ENCODE measurements around the gene TPPP2. TPM values are rescaled to one million over a fixed set of nuclear protein-coding genes. Genes with fewer than 3 reads are reported as not detected.

Gene TPPP2
- total and polyA plus RNA-seq, 10 of the 15 experiments (the other 5 are each of a cell fraction or from before 2014, with no cell fraction given): not detected

- no peak for TF ChIP-seq RFX5 (IDR thresholded peaks at IDR 0.05; ENCODE audit: low read depth, low read length)
- no peak for TF ChIP-seq IRF5 (IDR thresholded peaks at IDR 0.05; ENCODE audit: borderline replicate concordance)
- no peak for TF ChIP-seq TBL1XR1 (IDR thresholded peaks at IDR 0.05; ENCODE audit: low read depth, low read length)
- no peak for TF ChIP-seq CBX3 (IDR thresholded peaks at IDR 0.05; ENCODE audit: borderline replicate concordance, low read depth)
- TF ChIP-seq ESRRA (IDR thresholded peaks at IDR 0.05; ENCODE audit: low read length): no peak
These were observed 11.8 kb downstream of the TPPP2 start, which contains the start of gene RNASE7 (continued) for GRCh38 chr14:21041676-21042433.

DNA sequence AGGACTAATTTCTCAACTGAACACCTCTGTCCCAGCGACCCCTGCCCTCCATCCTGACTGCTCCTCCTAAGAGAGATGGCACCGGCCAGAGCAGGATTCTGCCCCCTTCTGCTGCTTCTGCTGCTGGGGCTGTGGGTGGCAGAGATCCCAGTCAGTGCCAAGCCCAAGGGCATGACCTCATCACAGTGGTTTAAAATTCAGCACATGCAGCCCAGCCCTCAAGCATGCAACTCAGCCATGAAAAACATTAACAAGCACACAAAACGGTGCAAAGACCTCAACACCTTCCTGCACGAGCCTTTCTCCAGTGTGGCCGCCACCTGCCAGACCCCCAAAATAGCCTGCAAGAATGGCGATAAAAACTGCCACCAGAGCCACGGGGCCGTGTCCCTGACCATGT is 12.9 kb downstream of the TPPP2 start:
- 5% methylated on average over 8 of the region's 8 CpGs for WGBS (ENCODE audit: insufficient coverage, insufficient replicate concordance, low lambda C conversion rate, missing lambda C conversion rate)
- in situ Hi-C loops (cut with MboI): no loop called here
- Histone ChIP-seq H3K4me1 (ENCODE audit: control insufficient read depth, insufficient read depth, low read length) (no peaks in the 10 kb centered on the region), H3K9ac (ENCODE audit: control insufficient read depth, insufficient read depth, low read length) (no peak overlapping the region), H3K27me3 (replicated peaks in 1 of 2; ENCODE audit: control insufficient read depth in 2 of 2, insufficient read depth in 2 of 2, low read length in 1 of 2) (peaks cover 0 to 11% of the 10 kb centered on the region in 2 experiments; a peak in 2 of 4 replicates), H3K27ac (ENCODE audit: control insufficient read depth, insufficient read depth) (no peak overlapping the region), H3K4me2 (ENCODE audit: control insufficient read depth, insufficient read depth) (no peak overlapping the region), H3K36me3 (ENCODE audit: control insufficient read depth in 2 of 2, insufficient read depth in 2 of 2, low read length in 1 of 2) (no peaks in the 10 kb centered on the region), H3K4me3 (no peak overlapping the region), H4K20me1 (ENCODE audit: control insufficient read depth, insufficient read depth) (no peaks in the 10 kb centered on the region; the same call in 1 of the 2 replicates), H3K79me2 (ENCODE audit: control insufficient read depth, insufficient read depth, low read length) (no peaks in the 10 kb centered on the region), H3K9me3 (replicated peaks; ENCODE audit: control insufficient read depth, insufficient read depth, low read length) (no peaks in the 10 kb centered on the region), H2AFZ (ENCODE audit: control insufficient read depth, low read depth, low read length) (no peak overlapping the region)
- ATAC-seq (no peak), DNase-seq (ENCODE audit: low read depth, low spot score) (no peak), FAIRE-seq (no peak)
- ChIA-PET CTCF (interaction anchor here (2.3 kb wide), 1 partner anchor 28 kb away, joined by 11 read pairs; no protein-coding TSS in a partner anchor), SMC1A (ENCODE audit: uncharacterized antibody, unreplicated experiment) (interaction anchor here (2.1 kb wide), 1 partner anchor 29 kb away, joined by 7 read pairs; no protein-coding TSS in a partner anchor), RAD21 (ENCODE audit: unreplicated experiment) (no interaction called here), POLR2A (no interaction called here)
- intact Hi-C loops (cut with micrococcal nuclease; ENCODE audit: unreplicated experiment): no loop called here
- BruUV-seq (replicated peaks): no TSS peak
- no peak for TF ChIP-seq SPI1 (IDR thresholded peaks at IDR 0.05; ENCODE audit: borderline replicate concordance, insufficient read depth, low read depth, low read length)
- TF ChIP-seq EP300 (IDR thresholded peaks at IDR 0.05; ENCODE audit: borderline replicate concordance in 1 of 2, control insufficient read depth in 1 of 2, low read depth in 2 of 2, low read length in 2 of 2): no peak
- TF ChIP-seq SMAD5 (IDR thresholded peaks at IDR 0.05; ENCODE audit: low read depth): no peak
- no peak for TF ChIP-seq RBBP5 (conservative IDR thresholded peaks at IDR 0.05)
- TF ChIP-seq, protein P1, sequence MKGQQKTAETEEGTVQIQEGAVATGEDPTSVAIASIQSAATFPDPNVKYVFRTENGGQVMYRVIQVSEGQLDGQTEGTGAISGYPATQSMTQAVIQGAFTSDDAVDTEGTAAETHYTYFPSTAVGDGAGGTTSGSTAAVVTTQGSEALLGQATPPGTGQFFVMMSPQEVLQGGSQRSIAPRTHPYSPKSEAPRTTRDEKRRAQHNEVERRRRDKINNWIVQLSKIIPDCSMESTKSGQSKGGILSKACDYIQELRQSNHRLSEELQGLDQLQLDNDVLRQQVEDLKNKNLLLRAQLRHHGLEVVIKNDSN (IDR thresholded peaks at IDR 0.05; ENCODE audit: borderline replicate concordance, extremely low read length, insufficient read depth, low read depth, low read length): no peak
- TF ChIP-seq JUND (IDR thresholded peaks at IDR 0.05; ENCODE audit: low read depth, low read length): no peak
- no peak for TF ChIP-seq MXI1 (IDR thresholded peaks at IDR 0.05; ENCODE audit: low read depth, low read length)
- no peak for TF ChIP-seq PAX5 (IDR thresholded peaks at IDR 0.05; ENCODE audit: borderline replicate concordance, low read depth, low read length)
- TF ChIP-seq BCL11A (IDR thresholded peaks at IDR 0.05; ENCODE audit: low read depth, low read length): no peak
- TF ChIP-seq GABPA (IDR thresholded peaks at IDR 0.05; ENCODE audit: low read depth): no peak
- no peak for TF ChIP-seq DPF2 (IDR thresholded peaks at IDR 0.05)
- TF ChIP-seq PRDM15 (CRISPR knock-in tag; IDR thresholded peaks at IDR 0.05): no peak
- no peak for TF ChIP-seq IRF4 (IDR thresholded peaks at IDR 0.05; ENCODE audit: low read depth, low read length)

All from GM12878 (cell line).